NCI-H526 (cell line): ENCODE results near the gene ARF1.

Experiments used
- DNase-seq, 2 experiments: peaks; one replicate each; lab custom pipeline; 2025; lab: John Stamatoyannopoulos, UW

ARF1 gene

DNA sequence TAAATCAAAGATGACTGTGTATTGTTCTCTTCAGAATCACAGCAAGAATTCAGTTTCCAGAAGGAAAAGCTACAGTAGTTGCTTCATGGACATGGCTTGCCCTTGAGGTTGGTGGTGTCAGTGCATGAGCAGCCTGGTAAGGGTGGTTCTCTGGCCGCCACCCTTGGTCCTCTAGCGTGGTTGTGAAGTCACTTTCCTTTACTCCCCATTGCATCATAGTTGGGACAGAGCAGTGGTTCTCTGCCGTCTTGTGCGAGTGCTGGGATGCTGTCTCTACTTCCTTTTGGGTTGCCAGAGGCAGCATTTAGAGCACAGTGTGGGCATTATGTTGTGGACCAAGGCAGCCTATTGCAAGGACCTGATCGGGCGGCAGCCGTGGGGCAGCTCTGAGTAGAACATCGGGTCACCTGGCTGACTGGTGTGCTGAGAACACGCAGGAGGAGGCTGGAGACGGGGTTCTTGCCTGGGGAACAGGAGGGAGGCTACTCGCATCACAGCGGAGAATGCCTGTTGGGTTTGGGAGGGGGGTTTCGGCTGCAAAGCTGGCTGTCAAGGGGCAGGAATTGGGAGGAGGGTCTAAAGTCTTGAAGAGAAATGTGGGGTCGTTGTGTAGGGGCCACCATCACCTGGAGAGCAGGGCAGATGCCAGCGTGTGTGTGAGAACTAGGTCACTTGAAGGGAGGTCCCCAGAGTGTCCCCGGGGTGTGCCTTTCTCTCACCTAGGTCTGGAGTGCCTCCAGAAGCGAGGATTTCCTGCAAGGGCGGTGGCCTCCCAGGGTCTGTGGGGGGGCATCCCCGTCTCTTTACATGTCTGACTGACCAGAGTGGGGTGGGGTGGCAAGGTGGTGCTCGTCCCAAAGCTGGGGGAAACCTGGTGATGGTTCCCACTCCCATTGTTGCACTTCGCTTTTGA, 6.3 kb downstream of the ARF1 start:
- no peak for DNase-seq

DNA sequence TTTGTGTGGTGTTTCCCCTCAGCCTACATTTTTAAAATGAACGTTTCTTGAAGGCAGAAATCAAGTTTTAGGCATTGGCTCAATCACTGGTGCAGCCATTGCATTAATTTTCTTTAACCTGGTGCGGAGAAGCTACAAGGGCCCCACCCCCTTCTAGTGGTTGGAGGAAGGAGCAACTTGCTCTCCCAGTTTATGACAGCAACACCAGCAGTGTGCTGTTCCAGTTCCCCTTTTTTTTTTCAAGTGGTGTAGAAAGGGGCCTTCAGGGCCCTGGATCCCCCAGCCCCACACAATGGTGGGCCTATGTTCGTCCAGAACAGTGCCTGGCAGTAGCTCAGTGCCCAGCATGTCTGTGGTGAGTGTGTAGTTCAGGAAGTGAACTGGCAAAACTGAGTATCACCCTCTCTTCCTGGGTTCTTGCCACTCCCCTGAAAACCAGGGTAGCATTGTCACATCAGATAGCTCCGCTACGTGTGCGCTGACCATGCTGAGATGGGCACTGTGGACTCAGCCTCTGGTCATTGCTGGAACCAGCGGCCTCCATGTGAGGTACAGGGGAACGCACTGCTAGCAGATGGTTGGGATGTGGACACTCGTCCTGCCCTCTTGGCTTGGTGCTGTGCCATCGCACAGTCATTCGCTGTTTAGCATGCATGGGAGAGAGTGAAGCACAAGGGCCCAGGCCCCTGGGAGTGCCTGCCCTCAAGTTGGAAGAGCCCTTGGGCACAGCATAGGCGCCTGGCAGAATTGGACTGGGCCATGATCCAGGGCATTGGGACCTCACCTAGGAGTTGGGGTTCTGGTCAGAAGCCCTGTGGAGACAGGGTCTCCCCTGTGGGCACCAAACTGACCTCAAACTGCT, 7.2 kb downstream of the ARF1 start:
- no peak for DNase-seq

DNA sequence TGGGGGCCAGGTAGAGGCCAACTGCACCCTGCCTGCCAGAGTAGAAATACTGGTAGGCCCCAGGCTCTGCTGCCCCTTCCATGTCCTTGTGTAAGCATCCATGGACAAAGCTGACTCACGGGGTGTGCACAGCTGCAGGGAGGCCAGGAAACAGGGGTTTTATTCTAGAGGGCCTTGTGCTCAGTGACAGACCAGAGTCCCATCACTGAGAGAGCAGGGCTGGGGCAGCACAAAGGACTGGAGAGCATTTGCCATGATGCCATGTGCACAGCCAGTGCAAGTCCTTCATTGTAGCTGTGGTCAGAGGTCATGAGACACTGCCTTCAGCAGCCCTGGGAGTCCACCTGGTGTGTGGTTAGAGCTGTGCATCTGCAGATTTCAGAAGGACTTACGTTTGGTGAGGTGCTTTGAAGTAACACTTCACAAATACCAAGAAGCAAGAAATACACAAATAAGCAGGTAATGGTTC, 8.1 kb downstream of the ARF1 start:
- DNase-seq, result no peak

DNA sequence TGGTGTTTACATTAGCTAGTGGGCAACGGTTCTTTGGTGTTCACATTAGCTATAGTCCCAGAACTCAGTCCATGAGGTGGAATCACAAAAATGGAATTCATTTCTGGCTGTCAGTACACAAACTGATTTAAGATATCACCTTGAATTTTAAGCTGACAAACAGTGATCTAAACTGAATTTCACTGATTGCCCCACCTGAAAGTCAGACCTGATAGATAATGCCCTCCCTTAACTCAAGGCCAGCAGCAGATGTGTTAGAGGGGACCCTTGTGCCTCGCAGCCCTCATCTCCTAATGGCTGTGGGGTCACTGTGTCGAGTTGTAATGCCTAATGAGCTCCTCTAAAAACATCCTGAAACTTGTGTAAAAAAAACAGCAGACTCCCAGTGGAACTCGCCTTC, 8.6 kb downstream of the ARF1 start:
- no peak for DNase-seq

DNA sequence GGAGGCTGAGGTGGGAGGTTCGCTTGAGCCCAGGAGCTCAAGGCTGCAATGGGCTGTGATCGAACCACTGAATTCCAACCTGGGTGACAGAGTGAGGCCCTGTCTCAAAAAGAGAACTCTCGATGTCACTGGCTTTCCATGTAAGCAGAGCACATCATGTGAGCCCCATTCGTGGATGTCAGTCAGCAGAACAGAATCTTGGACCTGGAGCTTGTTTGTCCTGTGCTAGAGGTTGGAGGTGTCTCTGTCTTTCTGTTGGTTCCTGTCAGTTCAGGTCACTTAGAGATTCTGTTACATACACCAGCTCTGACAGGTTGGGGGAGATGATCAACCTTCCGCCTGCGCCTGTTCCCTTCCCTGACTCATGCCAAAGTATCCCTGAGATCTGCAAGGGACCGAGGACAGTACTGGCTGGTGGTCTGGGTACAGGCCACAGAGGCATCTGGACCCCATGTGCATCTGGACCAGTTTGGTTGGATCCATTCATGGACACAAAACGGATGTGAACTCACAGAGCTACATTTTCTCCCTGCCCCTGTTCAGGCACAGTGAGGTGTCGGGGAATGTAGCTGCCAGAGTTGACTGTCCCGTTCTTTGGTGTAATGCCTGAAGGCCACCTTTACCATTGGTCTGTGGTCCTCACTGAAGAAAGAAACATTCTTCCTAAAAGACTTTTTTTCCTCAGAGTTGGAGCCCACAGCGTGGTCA, 10.0 kb downstream of the ARF1 start:
- no peak for DNase-seq

DNA sequence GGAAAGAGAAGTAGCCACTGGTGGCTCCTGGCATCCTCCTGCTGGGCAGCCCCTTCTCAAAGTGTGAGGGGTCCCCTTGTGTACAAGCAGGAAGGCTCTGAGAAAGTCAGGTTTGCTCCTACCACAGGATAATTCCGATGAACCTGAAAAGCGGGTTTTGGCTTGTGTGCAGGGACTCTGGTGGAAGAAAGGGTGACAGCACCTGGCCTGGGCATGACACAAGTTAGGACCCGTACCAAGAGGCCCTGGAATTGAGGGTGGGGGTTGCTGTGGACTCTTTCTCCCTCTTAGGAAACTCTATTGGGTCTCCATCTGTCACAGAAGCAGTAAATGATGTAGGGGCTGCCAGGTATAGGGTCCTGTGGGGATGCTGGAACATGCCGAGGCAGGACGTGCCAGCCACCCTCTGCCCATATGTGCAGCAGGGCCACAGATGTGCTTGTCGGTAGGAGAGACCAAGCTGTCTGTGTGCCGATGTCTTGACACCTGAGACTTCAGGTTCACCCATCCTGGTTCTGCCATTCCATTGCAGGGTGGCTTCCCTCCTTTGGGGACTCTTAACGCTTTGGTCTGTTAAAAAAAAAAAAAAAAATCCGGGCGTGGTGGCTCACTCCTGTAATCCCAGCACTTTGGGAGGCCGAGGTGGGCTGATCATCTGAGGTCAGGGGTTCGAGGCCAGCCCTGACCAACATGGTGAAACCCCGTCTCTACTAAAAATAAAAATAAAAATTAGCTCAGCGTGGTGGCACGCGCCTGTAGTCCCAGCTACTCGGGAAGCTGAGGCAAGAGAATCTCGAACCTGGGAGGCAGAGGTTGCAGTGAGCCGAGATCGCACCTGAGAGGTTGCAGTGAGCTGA, 10.8 kb downstream of the ARF1 start:
- no peak for DNase-seq

DNA sequence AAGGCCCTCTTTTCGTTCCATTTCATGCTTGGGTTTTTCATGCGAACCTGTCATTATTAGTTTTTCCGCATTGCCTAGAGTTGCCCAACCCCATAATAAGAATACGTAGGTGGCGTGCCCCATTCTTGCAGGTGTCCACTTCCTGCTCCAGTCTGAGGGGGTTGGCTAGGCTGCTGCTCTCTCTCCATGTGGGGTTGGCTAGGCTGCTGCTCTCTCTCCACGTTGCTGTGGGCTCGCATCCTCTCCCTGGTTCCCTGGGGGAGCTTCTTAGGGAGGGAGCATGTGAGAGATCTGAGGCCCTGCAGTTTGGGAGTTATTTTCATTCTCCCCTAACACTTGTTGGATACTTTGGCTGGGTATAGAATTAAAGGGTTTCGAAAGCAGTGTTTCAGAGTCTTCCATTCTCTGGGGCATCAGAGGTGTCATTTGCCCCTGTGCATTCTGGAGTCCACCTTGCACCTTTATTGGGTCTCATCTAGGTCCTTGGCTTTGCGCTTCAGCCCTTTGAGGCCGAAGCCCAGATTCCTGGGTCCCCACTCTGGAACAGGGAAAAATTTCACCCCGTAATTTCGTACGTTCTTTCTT, 12.0 kb downstream of the ARF1 start:
- no peak for DNase-seq

DNA sequence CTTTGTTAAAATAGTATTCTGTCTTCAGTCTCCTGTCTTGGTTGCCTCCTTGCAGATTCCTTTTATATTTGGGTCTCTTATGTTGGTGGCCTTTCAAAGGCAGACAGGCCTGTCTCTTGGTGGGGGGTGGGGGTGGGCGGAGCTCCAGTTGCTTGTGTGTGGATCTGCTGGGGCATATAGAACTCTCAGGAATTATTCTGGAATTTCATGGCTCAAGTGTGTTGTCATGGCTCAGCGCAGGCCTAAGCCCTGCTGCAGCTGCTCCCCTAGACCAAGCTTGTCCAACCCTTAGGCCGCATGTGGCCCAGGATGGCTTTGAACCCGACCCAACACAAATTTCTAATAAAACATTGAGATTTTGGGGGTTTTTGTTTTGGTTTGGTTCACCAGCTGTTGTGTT, 12.7 kb downstream of the ARF1 start:
- no peak for DNase-seq

DNA sequence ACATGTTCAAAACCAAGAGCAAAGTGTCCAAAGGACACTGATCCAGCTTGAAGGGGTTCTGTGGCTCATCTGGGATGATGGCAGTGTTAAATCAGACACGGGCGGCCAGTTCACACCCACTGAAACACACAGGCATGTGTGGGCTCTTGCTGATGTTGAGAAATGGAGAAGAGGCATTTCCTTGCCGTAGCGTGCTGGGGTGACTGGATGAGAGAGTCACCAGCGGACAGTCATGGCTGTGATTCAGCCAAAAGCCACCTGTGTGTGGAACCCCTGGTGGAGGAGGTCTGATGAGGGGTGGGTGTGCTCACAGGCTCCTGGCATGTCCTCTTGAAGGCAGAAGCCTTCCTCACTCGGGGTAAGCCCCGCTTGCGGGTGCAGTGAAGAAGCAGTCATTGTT, 13.4 kb downstream of the ARF1 start:
- no peak for DNase-seq

DNA sequence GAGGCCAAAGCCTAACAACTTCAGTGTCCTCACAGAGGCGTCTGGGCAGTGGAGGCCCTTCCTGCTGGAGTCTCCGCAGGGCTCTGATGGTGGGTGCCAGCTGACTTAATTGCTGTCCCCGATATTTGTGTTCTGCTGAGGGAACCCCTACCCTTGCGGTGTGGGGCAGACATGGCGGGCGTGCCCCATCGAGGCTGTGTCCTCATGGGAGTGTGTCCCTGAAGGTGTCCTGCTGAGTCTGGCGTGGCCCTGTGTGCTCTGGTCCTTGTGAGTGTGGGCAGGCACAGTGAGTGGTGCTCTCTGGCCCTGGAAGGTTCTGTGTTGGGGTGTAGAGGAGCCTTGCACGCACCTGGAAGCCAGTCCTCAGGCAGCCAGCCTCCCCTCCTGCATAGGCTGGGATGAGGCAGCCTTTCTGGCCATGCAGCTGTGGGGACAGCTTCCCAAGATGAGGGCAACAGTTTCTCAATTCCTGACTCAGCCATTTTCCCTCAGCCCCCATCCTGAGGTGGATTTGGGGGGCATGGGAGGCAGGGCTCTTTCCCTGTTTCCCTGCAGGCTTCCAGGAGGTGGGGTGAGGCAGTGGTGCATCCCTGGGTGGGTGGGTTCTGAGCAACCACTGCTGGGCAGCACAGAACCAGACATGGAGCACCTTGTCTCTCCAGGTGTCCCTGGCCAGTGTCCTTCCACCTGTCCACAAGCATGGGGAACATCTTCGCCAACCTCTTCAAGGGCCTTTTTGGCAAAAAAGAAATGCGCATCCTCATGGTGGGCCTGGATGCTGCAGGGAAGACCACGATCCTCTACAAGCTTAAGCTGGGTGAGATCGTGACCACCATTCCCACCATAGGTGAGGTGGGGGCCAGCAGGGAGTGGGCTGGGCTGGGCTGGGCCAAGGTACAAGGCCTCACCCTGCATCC, 14.2 kb downstream of the ARF1 start:
- DNase-seq, result no peak

DNA sequence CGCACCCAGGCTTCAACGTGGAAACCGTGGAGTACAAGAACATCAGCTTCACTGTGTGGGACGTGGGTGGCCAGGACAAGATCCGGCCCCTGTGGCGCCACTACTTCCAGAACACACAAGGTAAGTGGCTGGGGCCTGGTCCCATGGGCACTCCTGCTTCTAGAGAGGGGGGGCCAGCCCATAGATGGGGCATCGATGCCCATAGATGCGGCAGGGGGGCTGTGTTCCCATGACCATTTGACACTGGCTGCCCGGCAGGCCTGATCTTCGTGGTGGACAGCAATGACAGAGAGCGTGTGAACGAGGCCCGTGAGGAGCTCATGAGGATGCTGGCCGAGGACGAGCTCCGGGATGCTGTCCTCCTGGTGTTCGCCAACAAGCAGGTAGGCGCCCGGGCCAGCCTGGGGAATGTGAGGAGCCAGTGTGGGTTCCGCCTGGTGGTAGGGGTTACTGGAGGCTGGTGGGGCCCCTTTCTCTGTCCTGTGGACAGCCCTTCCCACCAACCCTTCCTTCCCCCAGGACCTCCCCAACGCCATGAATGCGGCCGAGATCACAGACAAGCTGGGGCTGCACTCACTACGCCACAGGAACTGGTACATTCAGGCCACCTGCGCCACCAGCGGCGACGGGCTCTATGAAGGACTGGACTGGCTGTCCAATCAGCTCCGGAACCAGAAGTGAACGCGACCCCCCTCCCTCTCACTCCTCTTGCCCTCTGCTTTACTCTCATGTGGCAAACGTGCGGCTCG, 15.0 kb downstream of the ARF1 start:
- no peak for DNase-seq

DNA sequence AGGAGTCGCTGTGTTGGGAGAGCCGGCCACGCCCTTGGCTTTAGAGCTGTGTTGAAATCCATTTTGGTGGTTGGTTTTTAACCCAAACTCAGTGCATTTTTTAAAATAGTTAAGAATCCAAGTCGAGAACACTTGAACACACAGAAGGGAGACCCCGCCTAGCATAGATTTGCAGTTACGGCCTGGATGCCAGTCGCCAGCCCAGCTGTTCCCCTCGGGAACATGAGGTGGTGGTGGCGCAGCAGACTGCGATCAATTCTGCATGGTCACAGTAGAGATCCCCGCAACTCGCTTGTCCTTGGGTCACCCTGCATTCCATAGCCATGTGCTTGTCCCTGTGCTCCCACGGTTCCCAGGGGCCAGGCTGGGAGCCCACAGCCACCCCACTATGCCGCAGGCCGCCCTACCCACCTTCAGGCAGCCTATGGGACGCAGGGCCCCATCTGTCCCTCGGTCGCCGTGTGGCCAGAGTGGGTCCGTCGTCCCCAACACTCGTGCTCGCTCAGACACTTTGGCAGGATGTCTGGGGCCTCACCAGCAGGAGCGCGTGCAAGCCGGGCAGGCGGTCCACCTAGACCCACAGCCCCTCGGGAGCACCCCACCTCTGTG, 15.9 kb downstream of the ARF1 start:
- DNase-seq, result no peak

DNA sequence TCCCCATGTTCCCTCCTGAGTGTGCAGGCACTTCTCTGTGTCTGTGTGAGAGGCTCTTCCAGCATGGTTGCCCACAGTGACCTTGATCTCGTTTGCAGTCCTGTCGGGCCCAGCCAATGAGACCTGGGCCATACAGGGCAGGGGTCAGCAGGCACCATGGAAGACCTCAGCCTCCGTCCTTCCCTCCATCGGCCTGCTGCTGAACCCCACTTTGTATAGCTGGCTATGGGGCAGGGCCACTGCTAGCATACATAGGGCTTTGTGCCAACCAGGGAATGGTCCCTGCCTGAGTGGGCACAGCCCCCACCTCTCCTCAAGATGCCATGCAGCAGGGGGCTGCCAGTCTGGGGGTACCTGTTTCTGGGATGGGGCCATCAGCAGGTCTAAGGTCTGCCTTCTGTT, 16.8 kb downstream of the ARF1 start:
- no peak for DNase-seq

DNA sequence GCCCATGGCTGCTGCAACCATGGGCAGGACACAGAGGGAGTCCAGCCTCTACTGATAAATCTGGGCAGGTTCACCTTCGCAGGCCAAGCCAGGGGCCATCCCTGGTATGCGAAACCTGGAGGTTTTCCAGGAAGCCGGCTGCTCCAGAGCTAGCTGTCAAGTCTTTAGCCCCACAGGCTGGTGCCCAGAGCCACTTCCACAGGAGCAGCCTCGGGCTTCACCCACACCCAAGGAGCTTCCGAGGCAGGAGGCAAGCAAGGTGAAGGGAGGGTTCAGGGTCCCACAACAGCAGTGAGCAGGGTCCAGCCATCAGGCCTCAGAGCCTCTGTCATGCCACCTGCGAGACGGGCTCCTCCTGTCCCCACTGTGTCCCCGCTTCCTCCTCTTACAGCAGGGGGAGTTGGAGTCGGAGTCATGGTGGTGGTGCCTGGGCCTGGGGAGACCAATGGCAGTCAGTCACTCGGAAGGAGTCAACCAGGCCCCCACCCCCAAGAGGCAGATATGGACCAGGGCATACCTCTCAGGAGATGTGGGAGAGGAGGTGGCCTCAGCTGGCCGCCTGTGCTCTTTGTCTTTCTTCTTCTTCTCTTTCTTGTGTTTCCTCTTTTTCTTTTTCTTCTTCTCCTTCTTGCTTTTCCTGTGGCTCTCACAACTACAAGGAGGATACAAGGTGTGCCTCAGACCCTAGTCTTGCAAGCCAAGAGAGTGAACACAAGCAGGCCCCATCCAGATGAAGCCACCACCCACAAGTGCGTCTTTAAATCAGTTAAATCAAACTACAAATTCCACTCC, 18.5 kb downstream of the ARF1 start:
- DNase-seq, result no peak

DNA sequence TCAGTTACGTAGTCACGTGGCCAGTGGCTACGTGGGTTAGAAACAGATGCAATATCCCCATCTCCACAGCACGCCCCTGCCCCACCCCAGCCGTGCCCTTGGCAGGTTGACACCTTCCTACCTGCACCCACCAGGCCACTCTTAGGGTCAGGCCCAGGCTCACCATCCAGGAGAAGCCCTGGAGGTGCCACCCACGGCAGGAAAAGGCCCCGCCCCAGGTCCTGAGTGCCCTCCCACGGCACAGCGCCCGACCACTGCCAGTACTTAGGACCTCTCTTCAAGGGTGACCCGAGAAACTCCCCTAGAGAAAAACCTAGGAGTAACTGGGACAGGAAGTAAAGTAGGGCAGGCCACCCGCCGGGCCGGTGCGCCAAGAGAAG, 19.1 kb downstream of the ARF1 start:
- DNase-seq, result no peak

DNA sequence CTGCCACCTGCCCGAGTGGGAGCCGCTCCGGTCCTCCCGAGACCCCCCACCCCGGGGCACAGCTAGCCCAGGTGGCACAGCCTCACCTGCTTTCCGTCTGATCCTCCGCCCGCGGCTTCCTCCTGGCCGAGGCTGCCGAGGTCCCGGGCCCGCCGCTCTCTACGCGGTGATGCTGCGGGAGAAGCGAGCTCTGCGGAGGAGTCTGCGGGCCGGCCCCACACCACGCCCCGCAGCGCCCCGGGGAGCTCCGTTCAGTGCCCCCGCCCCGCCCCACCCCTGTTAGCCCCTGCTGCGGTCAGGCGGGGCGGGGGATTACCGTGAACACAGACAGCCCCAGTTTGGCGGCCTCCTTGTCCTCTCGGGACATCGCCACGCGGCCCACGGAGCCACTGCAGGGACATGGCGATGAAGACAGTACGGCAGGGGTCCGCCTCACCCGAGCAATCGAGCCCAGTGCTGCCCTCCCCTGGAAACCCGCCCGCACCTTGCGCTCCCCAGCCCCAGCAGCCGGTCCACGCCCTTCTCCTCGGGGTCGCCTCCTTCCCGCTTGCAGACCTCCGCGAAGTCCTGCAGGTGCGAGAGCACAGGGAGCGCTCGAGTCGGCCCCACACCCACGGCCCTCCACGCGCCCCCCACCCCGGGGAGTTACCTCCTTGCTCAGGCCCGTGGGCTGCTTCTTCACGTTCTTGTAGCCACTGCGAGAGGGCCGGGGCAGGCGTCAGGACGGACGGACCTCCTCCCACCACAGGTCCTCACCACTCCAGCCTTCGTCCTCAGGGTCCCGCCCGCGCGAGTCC, 19.7 kb downstream of the ARF1 start:
- DNase-seq, result peak in 1 of 2 experiments; percentile 40
